GM18508 (cell line): Measurements from ENCODE around the gene RNF222.
"Not testable (repeated sequence)": the region's sequence is repeated elsewhere in the genome, so short reads cannot be mapped to it uniquely, and the experiment has no call there.

ENCODE experiments used
- ATAC-seq: cut with Tn5 transposase; IDR thresholded peaks from one replicate; pipeline ENCODE4 v1.9.1; 2021; ENCODE audit warnings: moderate number of reproducible peaks; ENCODE audit not compliant: insufficient read depth, unreplicated experiment

RNF222 gene

GRCh38 chr17:8413328-8413727 lies 15.7 kb upstream of the RNF222 start:
- no peak for ATAC-seq

GRCh38 chr17:8412089-8412488 lies 14.5 kb upstream of the RNF222 start:
- no peak for ATAC-seq

GRCh38 chr17:8410883-8411238 lies 13.2 kb upstream of the RNF222 start:
- ATAC-seq: no peak

GRCh38 chr17:8409966-8410882 lies 12.6 kb upstream of the RNF222 start:
- ATAC-seq: no peak

- no peak for ATAC-seq
Observed at GRCh38 chr17:8408371-8408770, 10.7 kb upstream of the RNF222 start.

GRCh38 chr17:8406174-8406573 lies 8.5 kb upstream of the RNF222 start:
- no peak for ATAC-seq

GRCh38 chr17:8405499-8406016 lies 7.9 kb upstream of the RNF222 start:
- no peak for ATAC-seq

- no peak for ATAC-seq
Observed at GRCh38 chr17:8402921-8403536, 5.4 kb upstream of the RNF222 start.

GRCh38 chr17:8401107-8401506 lies 3.5 kb upstream of the RNF222 start:
- ATAC-seq: no peak

- no peak for ATAC-seq
Observed at GRCh38 chr17:8398980-8399379, 1.4 kb upstream of the RNF222 start.

GRCh38 chr17:8394497-8394896 lies 3.1 kb downstream of the RNF222 start:
- not testable (repeated sequence) for ATAC-seq

GRCh38 chr17:8393470-8394231 lies 4.0 kb downstream of the RNF222 start:
- no peak for ATAC-seq

- ATAC-seq: no peak
Observed at GRCh38 chr17:8392674-8393469, 4.8 kb downstream of the RNF222 start.

GRCh38 chr17:8392274-8392673 lies 5.4 kb downstream of the RNF222 start:
- ATAC-seq: no peak

- no peak for ATAC-seq
Observed at GRCh38 chr17:8391711-8392110, 5.9 kb downstream of the RNF222 start.

- ATAC-seq: no peak
Observed at GRCh38 chr17:8387914-8388651, 9.5 kb downstream of the RNF222 start.

GRCh38 chr17:8386841-8387240 lies 10.8 kb downstream of the RNF222 start:
- ATAC-seq: no peak

- no peak for ATAC-seq
Observed at GRCh38 chr17:8384801-8385378, 12.7 kb downstream of the RNF222 start.
